Left ventricle myocardium inferior (tissue), 1 donor: Measurements from ENCODE around the gene ATG7. TPM values are rescaled to one million over a fixed set of nuclear protein-coding genes. Genes with fewer than 3 reads are reported as not detected.
"Not testable (repeated sequence)": the region's sequence is repeated elsewhere in the genome, so short reads cannot be mapped to it uniquely, and the experiment has no call there.

ENCODE experiments used
- DNase-seq: peaks from one replicate; pipeline ENCODE4 v3.0.0-alpha.2; 2020
- H3K27ac ChIP-seq: fragments of 200-600 bp; replicated peaks from 2 replicates; pipeline ENCODE4 v1.8.0; 2021
- H3K27me3 ChIP-seq: fragments of 200-600 bp; 2 replicates; pipeline ENCODE4 v1.8.0; 2021; ENCODE audit warnings: low read depth
- H3K36me3 ChIP-seq: fragments of 200-600 bp; 2 replicates; pipeline ENCODE4 v1.8.0; 2021
- H3K4me1 ChIP-seq: fragments of 200-600 bp; 2 replicates; pipeline ENCODE4 v1.8.0; 2021
- H3K4me3 ChIP-seq: fragments of 200-600 bp; 2 replicates; pipeline ENCODE4 v1.8.0; 2021; ENCODE audit warnings: mild to moderate bottlenecking, moderate library complexity
- H3K9me3 ChIP-seq: fragments of 200-600 bp; replicated peaks from 2 replicates; pipeline ENCODE4 v1.8.0; 2021
- intact Hi-C: fragments of 100-400 bp; cut with micrococcal nuclease; formaldehyde crosslinking; loops from one replicate; pipeline ENCODE4 v1.11.0; 2022
- total RNA-seq: library from RNA; stranded (reverse); fragmentation: NEBNext Ultra II Directional; extraction: Animal tissue kit (Norgen Biotek cat#: 25700); gene quantifications from one replicate; pipeline ENCODE4 v1.2.1, GENCODE V29; 2021
- TF ChIP-seq, protein P1 (sequence below): fragments of 200-600 bp; IDR thresholded peaks from 2 replicates; pipeline ENCODE4 v1.8.0; 2021; ENCODE audit warnings: antibody characterized with exemption, mild to moderate bottlenecking, borderline replicate concordance
- donor health status: DM: no; HTN: yes; CAD: no; lungs with severe emphysema.

ATG7 gene
- total RNA-seq, 1 donor from 2014 or later, result 15.7 TPM

DNA sequence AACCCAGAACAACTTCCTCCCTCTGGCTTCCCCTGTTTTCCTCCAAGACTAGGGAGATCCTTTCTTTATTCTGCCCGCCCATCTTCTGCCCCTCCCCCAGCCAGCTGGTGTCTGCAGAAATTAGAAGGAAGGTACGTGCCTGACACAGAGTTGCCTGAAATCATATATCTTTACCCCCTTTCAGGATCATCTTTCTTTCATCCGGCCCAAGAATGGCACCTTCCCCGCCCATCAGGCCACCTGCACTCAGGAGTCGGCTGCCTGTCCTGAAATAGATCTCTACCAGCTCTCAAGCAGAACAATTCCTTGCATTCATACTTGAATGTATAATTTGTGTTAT is 237.8 kb downstream of the ATG7 start:
- H3K27me3 ChIP-seq, result no peaks in the 10 kb centered on the region
- H3K4me1 ChIP-seq, result peaks cover 59% of the 10 kb centered on the region
- intact Hi-C loops, result no loop called here
- no peaks in the 10 kb centered on the region for H3K36me3 ChIP-seq
- TF ChIP-seq, protein P1, sequence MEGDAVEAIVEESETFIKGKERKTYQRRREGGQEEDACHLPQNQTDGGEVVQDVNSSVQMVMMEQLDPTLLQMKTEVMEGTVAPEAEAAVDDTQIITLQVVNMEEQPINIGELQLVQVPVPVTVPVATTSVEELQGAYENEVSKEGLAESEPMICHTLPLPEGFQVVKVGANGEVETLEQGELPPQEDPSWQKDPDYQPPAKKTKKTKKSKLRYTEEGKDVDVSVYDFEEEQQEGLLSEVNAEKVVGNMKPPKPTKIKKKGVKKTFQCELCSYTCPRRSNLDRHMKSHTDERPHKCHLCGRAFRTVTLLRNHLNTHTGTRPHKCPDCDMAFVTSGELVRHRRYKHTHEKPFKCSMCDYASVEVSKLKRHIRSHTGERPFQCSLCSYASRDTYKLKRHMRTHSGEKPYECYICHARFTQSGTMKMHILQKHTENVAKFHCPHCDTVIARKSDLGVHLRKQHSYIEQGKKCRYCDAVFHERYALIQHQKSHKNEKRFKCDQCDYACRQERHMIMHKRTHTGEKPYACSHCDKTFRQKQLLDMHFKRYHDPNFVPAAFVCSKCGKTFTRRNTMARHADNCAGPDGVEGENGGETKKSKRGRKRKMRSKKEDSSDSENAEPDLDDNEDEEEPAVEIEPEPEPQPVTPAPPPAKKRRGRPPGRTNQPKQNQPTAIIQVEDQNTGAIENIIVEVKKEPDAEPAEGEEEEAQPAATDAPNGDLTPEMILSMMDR, result no peak
- H3K27ac ChIP-seq, result peak overlapping the region; percentile 89
- H3K4me3 ChIP-seq, result peak overlapping the region; percentile 13
- DNase-seq, result peak; percentile 37
- no peaks in the 10 kb centered on the region for H3K9me3 ChIP-seq

DNA sequence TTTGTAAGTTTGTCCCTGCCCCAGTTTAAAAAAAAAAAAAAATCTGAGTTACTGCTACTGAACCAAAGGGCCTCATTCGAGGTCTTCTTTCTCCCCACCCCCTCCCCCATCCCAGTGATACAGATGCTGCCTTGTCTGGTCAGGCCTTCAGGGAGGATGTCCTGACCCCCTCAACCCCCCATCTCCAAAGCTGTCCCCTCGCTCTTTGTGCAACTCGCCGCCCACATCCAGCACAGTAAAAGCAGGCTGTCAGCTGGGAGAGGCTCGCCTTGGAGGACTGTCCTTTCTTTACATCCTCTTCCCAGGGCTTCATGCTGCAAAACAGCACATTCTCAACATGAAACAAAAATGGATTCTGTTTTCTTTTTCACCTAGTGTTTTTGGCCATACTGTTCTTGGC is 238.2 kb downstream of the ATG7 start:
- Histone ChIP-seq H3K36me3 (no peaks in the 10 kb centered on the region), H3K4me3 (no peak overlapping the region), H3K27ac (peak overlapping the region; percentile 89), H3K27me3 (no peaks in the 10 kb centered on the region), H3K4me1 (peaks cover 61% of the 10 kb centered on the region), H3K9me3 (no peaks in the 10 kb centered on the region)
- no peak for DNase-seq
- intact Hi-C loops, result no loop called here
- TF ChIP-seq, protein P1, result no peak

DNA sequence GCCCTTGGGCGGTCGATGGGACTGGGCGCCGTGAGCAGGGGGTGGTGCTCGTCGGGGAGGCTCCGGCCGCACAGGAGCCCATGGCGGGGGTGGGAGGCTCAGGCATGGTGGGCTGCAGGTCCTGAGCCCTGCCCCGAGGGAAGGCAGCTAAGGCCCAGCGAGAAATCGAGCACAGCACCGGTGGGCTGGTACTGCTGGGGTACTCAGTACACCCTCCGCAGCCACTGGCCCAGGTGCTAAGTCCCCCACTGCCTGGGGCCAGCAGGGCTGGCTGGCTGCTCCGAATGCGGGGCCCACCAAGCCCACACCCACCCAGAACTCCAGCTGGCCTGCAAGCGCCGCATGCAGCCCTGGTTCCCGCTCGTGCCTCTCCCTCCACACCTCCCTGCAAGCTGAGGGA is 239.4 kb downstream of the ATG7 start:
- H3K27ac ChIP-seq, intact Hi-C loops, DNase-seq, H3K27me3 ChIP-seq, H3K9me3 ChIP-seq, H3K36me3 ChIP-seq, H3K4me3 ChIP-seq: not testable (repeated sequence)
- H3K4me1 ChIP-seq, result peaks cover 58% of the 10 kb centered on the region

DNA sequence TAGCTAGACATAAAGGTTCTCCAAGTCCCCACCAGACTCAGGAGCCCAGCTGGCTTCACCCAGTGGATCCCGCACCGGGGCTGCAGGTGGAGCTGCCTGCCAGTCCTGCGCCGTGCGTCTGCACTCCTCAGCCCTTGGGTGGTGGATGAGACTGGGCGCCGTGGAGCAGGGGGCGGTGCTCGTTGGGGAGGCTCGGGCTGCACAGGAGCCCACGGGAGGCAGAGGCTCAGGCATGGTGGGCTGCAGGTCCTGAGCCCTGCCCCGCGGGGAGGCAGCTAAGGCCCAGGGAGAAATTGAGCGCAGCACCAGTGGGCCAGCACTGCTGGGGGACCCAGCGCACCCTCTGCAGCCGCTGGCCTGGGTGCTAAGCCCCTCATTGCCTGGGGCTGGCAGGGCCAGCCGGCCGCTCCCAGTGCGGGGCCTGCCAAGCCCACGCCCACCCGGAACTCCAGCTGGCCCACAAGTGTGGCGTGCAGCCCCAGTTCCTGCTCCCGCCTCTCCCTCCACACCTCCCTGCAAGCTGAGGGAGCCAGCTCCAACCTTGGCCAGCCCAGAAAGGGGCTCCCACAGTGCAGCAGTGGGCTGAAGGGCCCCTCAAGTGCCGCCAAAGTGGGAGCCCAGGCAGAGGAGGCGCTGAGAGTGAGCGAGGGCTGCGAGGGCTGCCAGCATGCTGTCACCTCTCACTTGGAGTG is 241.1 kb downstream of the ATG7 start:
- H3K27me3 ChIP-seq, H3K4me3 ChIP-seq, H3K36me3 ChIP-seq, H3K9me3 ChIP-seq, intact Hi-C loops, DNase-seq: not testable (repeated sequence)
- peak overlapping the region; percentile 78 for H3K27ac ChIP-seq
- H3K4me1 ChIP-seq, result peaks cover 50% of the 10 kb centered on the region

DNA sequence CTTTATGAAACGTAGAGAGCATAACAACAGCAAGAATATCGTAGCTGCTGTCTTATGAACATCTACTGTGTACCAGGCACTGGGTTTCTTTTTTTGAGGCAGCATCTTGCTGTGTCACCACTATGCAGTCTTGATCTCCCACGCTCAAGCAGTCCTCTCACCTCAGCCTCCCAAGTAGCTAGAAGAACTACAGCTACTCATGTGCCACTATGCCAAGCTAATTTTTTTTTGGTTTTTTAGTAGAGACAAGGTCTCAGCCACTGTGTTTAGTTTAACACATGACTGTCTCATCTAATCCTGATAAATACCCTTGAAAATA is 241.6 kb downstream of the ATG7 start:
- Histone ChIP-seq H3K4me3 (no peak overlapping the region), H3K27ac (peak overlapping the region; percentile 78), H3K9me3 (no peaks in the 10 kb centered on the region), H3K27me3 (no peaks in the 10 kb centered on the region), H3K36me3 (no peaks in the 10 kb centered on the region), H3K4me1 (peaks cover 44% of the 10 kb centered on the region)
- intact Hi-C loops, result no loop called here
- no peak for DNase-seq
- TF ChIP-seq, protein P1, result no peak

DNA sequence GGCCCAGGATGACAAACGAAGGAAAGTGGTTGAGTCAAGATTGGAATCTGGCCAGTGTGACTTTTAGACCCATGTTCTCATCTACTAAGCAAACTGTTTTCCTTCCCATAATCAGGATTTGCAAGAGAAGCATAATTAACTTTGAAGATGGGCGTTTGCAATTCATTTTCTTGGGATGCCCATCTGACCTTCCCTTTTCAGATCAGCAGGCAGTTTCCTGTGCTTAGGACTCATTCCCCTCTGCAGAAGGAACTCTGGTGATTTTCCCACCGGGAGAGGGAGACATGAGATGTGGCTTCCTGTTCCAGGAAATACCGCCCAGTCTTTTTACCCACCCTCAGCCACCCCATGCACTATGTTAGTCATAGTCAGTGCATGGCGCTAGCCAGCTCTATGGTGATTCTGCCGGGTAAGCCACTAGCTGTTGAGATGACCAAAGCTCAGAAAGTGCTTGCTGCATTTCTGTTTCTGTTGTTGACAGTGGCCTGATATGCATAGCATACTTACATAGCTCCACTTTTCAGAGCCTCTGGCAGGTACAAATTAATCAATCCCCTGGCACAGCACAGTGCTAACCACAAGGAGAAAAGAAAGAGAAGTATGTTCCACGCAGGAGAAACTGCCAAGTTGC is 242.1 kb downstream of the ATG7 start:
- no peaks in the 10 kb centered on the region for H3K9me3 ChIP-seq
- H3K27me3 ChIP-seq, result no peaks in the 10 kb centered on the region
- intact Hi-C loops, result no loop called here
- H3K27ac ChIP-seq, result peak overlapping the region; percentile 78
- peaks cover 39% of the 10 kb centered on the region for H3K4me1 ChIP-seq
- TF ChIP-seq, protein P1, result peak; percentile 31
- H3K4me3 ChIP-seq, result no peak overlapping the region
- no peaks in the 10 kb centered on the region for H3K36me3 ChIP-seq
- DNase-seq, result peak; percentile 26
